HG03457 (cell line): ENCODE data around the gene NCAN.
"Not testable (repeated sequence)": the region's sequence is repeated elsewhere in the genome, so short reads cannot be mapped to it uniquely, and the experiment has no call there.

Source experiments
- ATAC-seq: cut with Tn5 transposase; IDR thresholded peaks from one replicate; pipeline ENCODE4 v1.9.1; 2021; ENCODE audit warnings: moderate number of reproducible peaks; ENCODE audit not compliant: unreplicated experiment

The NCAN gene

GRCh38 chr19:19192910-19193423 lies 18.8 kb upstream of the NCAN start:
- ATAC-seq = peak; percentile 4

GRCh38 chr19:19193926-19194325 lies 17.8 kb upstream of the NCAN start:
- ATAC-seq = no peak

GRCh38 chr19:19201697-19202630 lies 9.8 kb upstream of the NCAN start:
- no peak for ATAC-seq

- ATAC-seq = no peak
Observed at GRCh38 chr19:19202707-19203011, 9.1 kb upstream of the NCAN start.

GRCh38 chr19:19203012-19203856 lies 8.5 kb upstream of the NCAN start, which contains the start of gene NR2C2AP:
TSS of gene NR2C2AP (minus strand) at chr19:19203414. CDS start at chr19:19203060, 354 bp downstream.
- no peak for ATAC-seq

GRCh38 chr19:19204181-19204580 lies 7.6 kb upstream of the NCAN start:
- no peak for ATAC-seq

GRCh38 chr19:19205416-19206410 lies 6.0 kb upstream of the NCAN start:
- no peak for ATAC-seq

- no peak for ATAC-seq
Observed at GRCh38 chr19:19206938-19207337, 4.8 kb upstream of the NCAN start.

GRCh38 chr19:19207637-19208572 lies 3.9 kb upstream of the NCAN start:
- ATAC-seq = no peak

GRCh38 chr19:19209372-19209771 lies 2.4 kb upstream of the NCAN start:
- ATAC-seq = no peak

GRCh38 chr19:19212916-19213315 lies 1.2 kb downstream of the NCAN start:
- ATAC-seq = no peak

- no peak for ATAC-seq
Observed at GRCh38 chr19:19213426-19214158, 1.8 kb downstream of the NCAN start.

- ATAC-seq = no peak
Observed at GRCh38 chr19:19214159-19214490, 2.4 kb downstream of the NCAN start.

GRCh38 chr19:19214892-19215291 lies 3.1 kb downstream of the NCAN start:
- no peak for ATAC-seq

GRCh38 chr19:19215792-19216191 lies 4.0 kb downstream of the NCAN start:
- ATAC-seq = no peak

- no peak for ATAC-seq
Observed at GRCh38 chr19:19217099-19217498, 5.3 kb downstream of the NCAN start.

- no peak for ATAC-seq
Observed at GRCh38 chr19:19218911-19219310, 7.2 kb downstream of the NCAN start.

- ATAC-seq = not testable (repeated sequence)
Observed at GRCh38 chr19:19221000-19221399, 9.2 kb downstream of the NCAN start.

- ATAC-seq = no peak
Observed at GRCh38 chr19:19223060-19223459, 11.3 kb downstream of the NCAN start.
